Measurements from ENCODE around the gene CIB4. TPM values are rescaled to one million over a fixed set of nuclear protein-coding genes. Genes with fewer than 3 reads are reported as not detected.

CIB4 gene
- total and polyA plus RNA-seq, 7 donors: not detected

DNA sequence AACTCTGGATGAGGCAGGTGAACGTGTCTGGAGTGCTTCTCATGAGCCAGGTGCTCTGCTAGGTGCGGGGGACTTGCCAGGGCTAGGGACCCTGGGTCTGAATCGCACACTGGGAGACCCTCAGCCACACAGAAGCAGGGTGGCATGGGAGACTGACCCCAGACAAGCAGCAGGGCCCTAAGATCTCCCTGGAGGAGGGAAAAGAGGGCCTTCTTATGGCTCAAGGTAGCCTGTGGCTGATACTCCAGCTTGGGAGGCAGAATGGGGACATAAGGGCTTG, 12.8 kb upstream of the CIB4 start:
- Histone ChIP-seq H3K27ac (no peak overlapping the region), H3K36me3 (no peaks in the 10 kb centered on the region), H3K27me3 (no peaks in the 10 kb centered on the region), H3K4me1 (peaks cover 0 to 8% (median 3%) of the 10 kb centered on the region in 4 donors), H3K4me3 (no peak overlapping the region), H3K9me3 (no peaks in the 10 kb centered on the region)
- DNase-seq: no peak
- 61 to 88% methylated on average over 3 of the region's 3 CpGs for WGBS, 2 donors
- intact Hi-C loops (cut with DNase I): no loop called here
- TF ChIP-seq EP300 (IDR thresholded peaks at IDR 0.05) (no peak), POLR2A (IDR thresholded peaks at IDR 0.05) (no peak)

DNA sequence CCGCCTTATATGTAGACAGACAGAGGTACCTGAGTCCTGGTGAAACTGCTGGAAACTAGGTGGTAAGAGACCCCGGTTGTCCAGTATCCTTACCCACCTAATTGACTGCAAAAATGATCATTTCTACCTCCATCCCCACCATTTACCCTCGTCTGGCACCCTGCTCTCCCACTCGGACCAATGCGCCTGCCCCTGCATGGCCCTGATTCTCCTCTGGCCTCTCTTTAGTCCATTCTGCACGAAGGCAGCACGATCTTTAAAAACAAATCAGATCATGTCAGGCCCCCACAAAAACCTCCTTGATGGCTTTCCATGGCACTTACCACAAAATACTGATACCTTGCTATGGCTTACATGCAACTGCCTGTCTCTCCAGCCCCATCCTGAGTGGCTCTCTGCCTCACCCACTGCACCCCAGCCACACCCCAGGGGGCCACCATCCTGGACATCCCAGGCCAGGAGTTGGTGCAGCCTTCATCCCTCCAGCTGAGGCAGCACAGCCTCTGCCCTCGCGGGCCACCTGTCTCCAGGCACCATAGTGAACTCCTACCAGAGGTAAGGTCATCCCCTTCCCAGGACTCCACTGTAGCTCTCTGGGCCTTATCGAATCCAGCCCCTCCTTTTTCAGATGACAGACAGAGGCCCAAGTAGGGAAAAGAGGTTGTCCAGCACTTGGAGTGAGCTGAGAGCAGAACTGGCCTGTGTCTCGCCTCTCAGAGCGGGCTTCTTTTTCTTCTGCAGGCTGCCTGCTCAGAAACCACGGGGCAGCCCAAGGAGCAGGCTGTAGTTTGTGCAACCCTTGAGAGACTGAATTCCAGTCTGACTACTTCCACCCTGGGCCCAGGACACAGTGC, 12.3 kb upstream of the CIB4 start:
- WGBS, 2 donors: 82 to 87% methylated on average over 13 of the region's 13 CpGs
- DNase-seq: no peak
- no peak overlapping the region for H3K4me3 ChIP-seq

DNA sequence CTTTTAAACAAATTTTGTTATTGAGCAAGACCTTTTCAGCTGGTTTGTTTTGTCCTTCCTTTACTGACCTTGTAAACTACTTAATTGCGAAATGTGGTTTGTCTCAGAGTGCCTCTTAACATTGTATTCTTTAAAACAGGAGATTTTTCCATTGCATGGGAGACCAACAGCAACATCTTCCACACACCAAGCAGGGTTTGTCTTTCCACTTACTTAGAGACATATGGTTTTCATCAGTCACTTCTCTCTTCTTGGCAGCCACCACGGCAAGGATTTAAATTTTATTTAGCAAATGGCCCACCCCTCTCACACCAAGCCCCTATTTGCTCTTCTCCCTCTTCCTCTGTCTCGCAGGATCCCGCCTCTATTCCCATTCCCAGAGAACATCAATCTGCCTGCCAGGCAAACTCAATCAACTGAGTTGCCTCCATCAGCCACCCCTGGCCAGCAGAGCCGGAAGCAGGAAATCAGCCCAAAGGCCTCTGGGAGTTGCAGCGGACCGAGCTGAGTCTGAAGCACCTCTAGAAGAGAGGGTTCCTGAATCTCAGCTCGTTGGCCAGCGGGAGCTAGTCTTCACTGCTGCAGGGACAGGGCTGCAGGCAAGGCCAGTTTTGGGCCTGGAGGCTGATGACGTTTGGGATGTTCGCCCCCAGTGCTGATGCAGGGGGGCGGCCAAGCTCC, 11.3 kb upstream of the CIB4 start:
- H3K4me3 ChIP-seq: no peak overlapping the region
- intact Hi-C loops (cut with DNase I): no loop called here

More for the DNA sequence above, 12.3 kb upstream of the CIB4 start:
- Histone ChIP-seq H3K36me3 (no peaks in the 10 kb centered on the region), H3K27me3 (no peaks in the 10 kb centered on the region), H3K27ac (peak overlapping the region in 3 of 4 donors; percentile 51 to 68 (median 56)), H3K4me1 (peaks cover 0 to 8% (median 3%) of the 10 kb centered on the region in 4 donors), H3K9me3 (no peaks in the 10 kb centered on the region)
- intact Hi-C loops (cut with DNase I): no loop called here
- TF ChIP-seq POLR2AphosphoS5 (IDR thresholded peaks at IDR 0.05) (no peak), POLR2A (IDR thresholded peaks at IDR 0.05) (no peak), EP300 (IDR thresholded peaks at IDR 0.05) (no peak)
- TF ChIP-seq, protein P1, sequence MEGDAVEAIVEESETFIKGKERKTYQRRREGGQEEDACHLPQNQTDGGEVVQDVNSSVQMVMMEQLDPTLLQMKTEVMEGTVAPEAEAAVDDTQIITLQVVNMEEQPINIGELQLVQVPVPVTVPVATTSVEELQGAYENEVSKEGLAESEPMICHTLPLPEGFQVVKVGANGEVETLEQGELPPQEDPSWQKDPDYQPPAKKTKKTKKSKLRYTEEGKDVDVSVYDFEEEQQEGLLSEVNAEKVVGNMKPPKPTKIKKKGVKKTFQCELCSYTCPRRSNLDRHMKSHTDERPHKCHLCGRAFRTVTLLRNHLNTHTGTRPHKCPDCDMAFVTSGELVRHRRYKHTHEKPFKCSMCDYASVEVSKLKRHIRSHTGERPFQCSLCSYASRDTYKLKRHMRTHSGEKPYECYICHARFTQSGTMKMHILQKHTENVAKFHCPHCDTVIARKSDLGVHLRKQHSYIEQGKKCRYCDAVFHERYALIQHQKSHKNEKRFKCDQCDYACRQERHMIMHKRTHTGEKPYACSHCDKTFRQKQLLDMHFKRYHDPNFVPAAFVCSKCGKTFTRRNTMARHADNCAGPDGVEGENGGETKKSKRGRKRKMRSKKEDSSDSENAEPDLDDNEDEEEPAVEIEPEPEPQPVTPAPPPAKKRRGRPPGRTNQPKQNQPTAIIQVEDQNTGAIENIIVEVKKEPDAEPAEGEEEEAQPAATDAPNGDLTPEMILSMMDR (IDR thresholded peaks at IDR 0.05): no peak

DNA sequence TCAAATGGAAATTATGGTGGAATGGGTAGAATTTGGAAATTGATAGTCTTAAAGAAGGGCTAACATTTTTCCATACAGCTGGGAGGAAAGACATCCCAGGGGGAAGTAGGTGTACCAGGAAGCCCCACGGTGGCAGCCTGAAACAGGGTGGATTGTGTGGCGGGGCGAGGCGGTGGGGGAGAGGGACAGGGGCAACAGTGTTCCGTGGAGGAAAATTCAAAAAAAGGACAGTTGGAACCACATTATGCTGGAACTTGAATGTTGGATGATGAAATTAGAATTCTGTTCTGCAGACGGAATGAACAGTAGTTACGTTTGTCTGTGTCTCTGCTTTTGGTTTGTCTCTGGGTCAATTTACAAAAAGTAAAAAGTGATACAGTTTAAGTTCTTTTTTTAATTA, 10.6 kb upstream of the CIB4 start:
- H3K36me3 ChIP-seq: no peaks in the 10 kb centered on the region
- peaks cover 0 to 3% (median 0%) of the 10 kb centered on the region in 3 donors for H3K27me3 ChIP-seq
- peaks cover 0 to 8% (median 3%) of the 10 kb centered on the region in 4 donors for H3K4me1 ChIP-seq
- WGBS, 2 donors: 78 to 79% methylated on average over 7 of the region's 7 CpGs
- DNase-seq: no peak
- no peak overlapping the region for H3K4me3 ChIP-seq
- intact Hi-C loops (cut with DNase I): no loop called here
- peak overlapping the region; percentile 29 to 68 (median 54) for H3K27ac ChIP-seq
- H3K9me3 ChIP-seq: no peaks in the 10 kb centered on the region
- no peak for TF ChIP-seq POLR2A (IDR thresholded peaks at IDR 0.05)
- TF ChIP-seq POLR2AphosphoS5 (IDR thresholded peaks at IDR 0.05): no peak
- TF ChIP-seq, protein P1 (IDR thresholded peaks at IDR 0.05): no peak
- TF ChIP-seq EP300 (IDR thresholded peaks at IDR 0.05): no peak

More for the DNA sequence above, 11.3 kb upstream of the CIB4 start:
- Histone ChIP-seq H3K27ac (peak overlapping the region; percentile 51 to 68 (median 58)), H3K4me1 (peaks cover 0 to 8% (median 3%) of the 10 kb centered on the region in 4 donors), H3K36me3 (no peaks in the 10 kb centered on the region), H3K27me3 (peaks cover 0 to under 1% (median 0%) of the 10 kb centered on the region in 3 donors), H3K9me3 (no peaks in the 10 kb centered on the region)
- TF ChIP-seq POLR2AphosphoS5 (IDR thresholded peaks at IDR 0.05) (peak; percentile 14 to 49 (median 44)), POLR2A (IDR thresholded peaks at IDR 0.05) (no peak), EP300 (IDR thresholded peaks at IDR 0.05) (peak in 2 of 4 donors; percentile 3 to 57)
- TF ChIP-seq, protein P1 (IDR thresholded peaks at IDR 0.05): no peak
- DNase-seq: peak; percentile 76
- WGBS, 2 donors: 69 to 74% methylated on average over 12 of the region's 12 CpGs

DNA sequence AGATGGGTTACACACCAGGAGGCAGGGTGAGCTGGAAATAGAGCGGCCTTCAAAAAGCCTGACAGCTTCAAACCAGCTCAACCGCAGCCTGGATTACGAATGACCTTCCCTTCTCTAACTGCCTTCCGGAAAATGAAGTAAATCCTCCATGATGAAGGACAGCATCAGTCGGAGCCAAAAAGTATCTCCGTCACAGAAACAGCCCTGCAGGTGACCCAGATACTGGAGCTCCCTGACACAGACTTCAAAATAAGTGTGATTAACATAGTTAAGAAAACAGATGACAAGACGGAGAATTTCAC, 10.3 kb upstream of the CIB4 start:
- peak overlapping the region; percentile 29 to 68 (median 54) for H3K27ac ChIP-seq
- no peaks in the 10 kb centered on the region for H3K9me3 ChIP-seq
- intact Hi-C loops (cut with DNase I): no loop called here
- H3K36me3 ChIP-seq: no peaks in the 10 kb centered on the region
- TF ChIP-seq POLR2A (IDR thresholded peaks at IDR 0.05): no peak
- TF ChIP-seq, protein P1 (IDR thresholded peaks at IDR 0.05): no peak
- no peak for TF ChIP-seq EP300 (IDR thresholded peaks at IDR 0.05)
- TF ChIP-seq POLR2AphosphoS5 (IDR thresholded peaks at IDR 0.05): no peak
- WGBS, 2 donors: 86 to 88% methylated on average over 7 of the region's 7 CpGs
- peaks cover 0 to 3% (median 0%) of the 10 kb centered on the region in 3 donors for H3K27me3 ChIP-seq
- H3K4me3 ChIP-seq: no peak overlapping the region
- no peak for DNase-seq
- peaks cover 0 to 8% (median 3%) of the 10 kb centered on the region in 4 donors for H3K4me1 ChIP-seq

Data from sigmoid colon (tissue), 7 donors.